Heart left ventricle (tissue), 16 donors: ENCODE data around the gene PXT1. TPM values are rescaled to one million over a fixed set of nuclear protein-coding genes. Genes with fewer than 3 reads are reported as not detected.
"Not testable (repeated sequence)": the region's sequence is repeated elsewhere in the genome, so short reads cannot be mapped to it uniquely, and the experiment has no call there.

ENCODE experiments used
- ATAC-seq, 4 donors: fragments of 200-7000 bp; cut with Tn5 transposase; one replicate each; pipeline ENCODE4 v1.9.1; 2020 to 2022; ENCODE audit warnings: moderate library complexity in 4 of 4, mild to moderate bottlenecking in 3 of 4, moderate number of reproducible peaks in 1 of 4
- DNase-seq, 5 donors: peaks; one replicate each; pipeline ENCODE4 v3.0.0-alpha.2; 2020
- H3K27ac ChIP-seq, 12 donors: fragments of 200-600 bp; sonication (generic) in 4 of 12; one replicate each; pipeline versions ENCODE4 v1.5.0 to v1.8.0; 2016 to 2022; ENCODE audit warnings: mild to moderate bottlenecking in 2 of 12
- H3K27me3 ChIP-seq, 9 donors: fragments of 200-600 bp; sonication (generic) in 2 of 9; one replicate each; pipeline versions ENCODE4 v1.5.1 to v1.8.0; 2016 to 2022; ENCODE audit warnings: mild to moderate bottlenecking in 3 of 9
- H3K36me3 ChIP-seq, 9 donors: fragments of 200-600 bp; sonication (generic) in 2 of 9; one replicate each; pipeline versions ENCODE4 v1.5.0 to v1.8.0; 2018 to 2022; ENCODE audit warnings: mild to moderate bottlenecking in 2 of 9
- H3K4me1 ChIP-seq, 12 donors: fragments of 200-600 bp; sonication (generic) in 4 of 12; one replicate each; pipeline versions ENCODE4 v1.5.0 to v1.8.0; 2016 to 2022; ENCODE audit warnings: mild to moderate bottlenecking in 3 of 12
- H3K4me3 ChIP-seq, 12 donors: fragments of 200-600 bp; sonication (generic) in 4 of 12; one replicate each; pipeline versions ENCODE4 v1.5.0 to v1.8.0; 2017 to 2022; ENCODE audit warnings: mild to moderate bottlenecking in 9 of 12, moderate library complexity in 4 of 12
- H3K9me3 ChIP-seq, 12 donors: fragments of 200-600 bp; sonication (generic) in 4 of 12; one replicate each; pipeline versions ENCODE4 v1.5.0 to v1.8.0; 2016 to 2022; ENCODE audit warnings: mild to moderate bottlenecking in 1 of 12
- POLR2A ChIP-seq, 2 donors: fragments of 450-650 bp; IDR thresholded peaks; one replicate each; pipeline ENCODE4 v1.6.1; 2017; ENCODE audit warnings: antibody characterized with exemption in 2 of 2, mild to moderate bottlenecking in 2 of 2, moderate library complexity in 2 of 2
- WGBS, 4 donors: extraction: QIAGEN DNeasy Blood & Tissue Kit in 2 of 4; methylation state at CpG; one replicate each; pipeline versions ENCODE4 v1.1.5 to v1.1.7; 2013 to 2018; 5-methylcytosine and 5-hydroxymethylcytosine counted together
- intact Hi-C, 10 donors: fragments of 100-400 bp; cut with DNase I; formaldehyde crosslinking; loops; one replicate each; pipeline versions ENCODE4 v1.11.1 to v1.14.2; 2022
- polyA plus RNA-seq, 2 donors: library from polyadenylated mRNA; stranded (reverse); fragments of 200-250 nt; gene quantifications; one replicate each; pipeline ENCODE4 v1.2.3, GENCODE V29; 2013
- total RNA-seq, 9 donors: library from RNA; depleted of rRNA in 2 of 9; stranded (reverse); fragments of >200 nt in 2 of 9; fragmentation: NEBNext Ultra II Directional in 3 of 9; extraction: Animal tissue kit (Norgen Biotek cat#: 25700) in 3 of 9; gene quantifications; one replicate each; pipeline versions ENCODE4 v1.1.0 to v1.2.4, GENCODE V29; 2016 to 2023
- TF ChIP-seq, protein P1 (sequence below), 12 donors: fragments of 200-600 bp; sonication (generic) in 4 of 12; IDR thresholded peaks; one replicate each; pipeline versions ENCODE4 v1.5.0 to v1.8.0; 2018 to 2022; ENCODE audit warnings: antibody characterized with exemption in 12 of 12, mild to moderate bottlenecking in 5 of 12
- donor health status: ischemic (EF 13 %, LVEDD 7.1; RV severe dilation, severe dysfunction).
- donor health status: healthy with polysubstance abuse.
- donor health status: DM: no; HTN: yes; CAD: no.
- donor health status: DM: no; HTN: no; CAD: no.
- donor health status: ischemic (EF 25% LVEDD 6.9; RV normal size, moderate dysfunction).
- donor health status: ischemic (EF 25% LVEDD 5.7; RV mildly dilated, moderate dysfunction).
- donor health status: healthy.
- donor health status: DM: yes; HTN: yes; CAD: no.
- donor health status: ischemic (EF 35%, LVEDD 5.7; RV mildly dilated, moderate dysfunction).
- donor health status: nonischemic (EF 11% LVEDD 7.7; RV severe dilation, severe dysfunction).
- donor health status: DM: yes; HTN: yes; CAD: no.
- donor health status: PGD.
- donor health status: ischemic (EF 29% LVEDD 5.4; RV normal size, mild dysfunction).
- donor health status: nonischemic (EF 23%, LVEDD 6.1; RV moderate dilation, normal function).

Gene PXT1
- total and polyA plus RNA-seq, 11 donors = 0.11 to 0.59 (median 0.32) TPM; not detected in 5

DNA sequence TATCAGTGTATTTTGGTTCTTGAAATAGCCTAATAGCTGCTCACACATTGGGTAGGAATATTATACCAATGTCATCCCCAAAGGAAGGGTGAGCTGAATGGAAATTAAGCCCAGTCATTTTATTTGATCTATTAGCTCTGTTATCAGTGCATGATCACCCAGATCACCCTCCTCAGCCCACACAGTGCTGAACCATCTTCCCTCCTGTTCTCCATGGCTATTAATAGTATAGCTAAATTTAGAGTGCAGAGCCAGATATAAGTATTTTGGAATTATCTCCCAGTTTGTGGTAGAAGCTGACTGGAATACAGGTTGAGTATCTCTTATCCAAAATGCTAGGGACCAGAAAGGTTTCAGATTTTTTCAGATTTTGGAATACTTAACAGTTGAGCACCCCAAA, 45.6 kb upstream of the PXT1 start:
- no peak for TF ChIP-seq POLR2A (IDR thresholded peaks at IDR 0.05)
- TF ChIP-seq, protein P1, sequence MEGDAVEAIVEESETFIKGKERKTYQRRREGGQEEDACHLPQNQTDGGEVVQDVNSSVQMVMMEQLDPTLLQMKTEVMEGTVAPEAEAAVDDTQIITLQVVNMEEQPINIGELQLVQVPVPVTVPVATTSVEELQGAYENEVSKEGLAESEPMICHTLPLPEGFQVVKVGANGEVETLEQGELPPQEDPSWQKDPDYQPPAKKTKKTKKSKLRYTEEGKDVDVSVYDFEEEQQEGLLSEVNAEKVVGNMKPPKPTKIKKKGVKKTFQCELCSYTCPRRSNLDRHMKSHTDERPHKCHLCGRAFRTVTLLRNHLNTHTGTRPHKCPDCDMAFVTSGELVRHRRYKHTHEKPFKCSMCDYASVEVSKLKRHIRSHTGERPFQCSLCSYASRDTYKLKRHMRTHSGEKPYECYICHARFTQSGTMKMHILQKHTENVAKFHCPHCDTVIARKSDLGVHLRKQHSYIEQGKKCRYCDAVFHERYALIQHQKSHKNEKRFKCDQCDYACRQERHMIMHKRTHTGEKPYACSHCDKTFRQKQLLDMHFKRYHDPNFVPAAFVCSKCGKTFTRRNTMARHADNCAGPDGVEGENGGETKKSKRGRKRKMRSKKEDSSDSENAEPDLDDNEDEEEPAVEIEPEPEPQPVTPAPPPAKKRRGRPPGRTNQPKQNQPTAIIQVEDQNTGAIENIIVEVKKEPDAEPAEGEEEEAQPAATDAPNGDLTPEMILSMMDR (IDR thresholded peaks at IDR 0.05) = no peak
- Histone ChIP-seq H3K27ac (peak overlapping the region in 2 of 12 donors; percentile 3 to 11), H3K36me3 (peaks cover 0 to 84% (median 57%) of the 10 kb centered on the region in 9 donors), H3K9me3 (no peaks in the 10 kb centered on the region), H3K4me1 (peaks cover 0 to 21% (median 15%) of the 10 kb centered on the region in 12 donors), H3K4me3 (no peak overlapping the region), H3K27me3 (no peaks in the 10 kb centered on the region)
- DNase-seq = no peak
- intact Hi-C loops = no loop called here
- ATAC-seq = peak; percentile 45 to 70 (median 60)

DNA sequence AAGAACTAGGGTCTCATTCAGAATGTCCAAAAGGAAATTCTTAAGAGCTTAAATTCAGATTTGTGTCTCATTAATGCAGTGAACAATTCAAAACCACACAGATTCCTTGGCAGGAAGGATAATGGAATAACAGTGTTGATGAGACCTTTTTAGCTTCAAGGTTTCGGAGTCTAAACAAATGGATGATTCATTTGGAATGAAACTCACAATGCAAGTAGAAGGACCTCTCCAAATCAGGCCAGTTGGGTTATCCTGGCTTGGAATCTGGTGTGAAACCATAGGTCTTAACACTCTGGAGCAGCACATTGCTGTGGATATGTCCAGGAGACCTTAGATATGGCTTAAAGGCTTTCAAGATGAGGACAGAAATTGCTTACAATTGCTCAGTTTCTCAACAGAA, 45.0 kb upstream of the PXT1 start:
- no peak for ATAC-seq
- peak overlapping the region in 2 of 12 donors; percentile 3 to 11 for H3K27ac ChIP-seq

GRCh38 chr6:36484736-36485135, 42.1 kb upstream of the PXT1 start:
- ATAC-seq = no peak
- Histone ChIP-seq H3K36me3 (peaks cover 0 to 94% (median 88%) of the 10 kb centered on the region in 9 donors), H3K27me3 (no peaks in the 10 kb centered on the region), H3K27ac (no peak overlapping the region), H3K9me3 (no peaks in the 10 kb centered on the region), H3K4me3 (no peak overlapping the region), H3K4me1 (peaks cover 0 to 21% (median 12%) of the 10 kb centered on the region in 12 donors)
- 89 to 92% (median 90%) methylated on average over 5 of the region's 5 CpGs for whole genome bisulfite sequencing, 4 donors
- intact Hi-C loops = no loop called here
- no peak for DNase-seq
- no peak for TF ChIP-seq POLR2A (IDR thresholded peaks at IDR 0.05)
- TF ChIP-seq, protein P1 (IDR thresholded peaks at IDR 0.05) = no peak

More for the DNA sequence above, 45.0 kb upstream of the PXT1 start:
- DNase-seq = no peak
- Histone ChIP-seq H3K4me3 (no peak overlapping the region), H3K36me3 (peaks cover 0 to 87% (median 60%) of the 10 kb centered on the region in 9 donors), H3K9me3 (no peaks in the 10 kb centered on the region), H3K4me1 (peaks cover 0 to 21% (median 14%) of the 10 kb centered on the region in 12 donors), H3K27me3 (no peaks in the 10 kb centered on the region)
- TF ChIP-seq POLR2A (IDR thresholded peaks at IDR 0.05) = no peak
- TF ChIP-seq, protein P1 (IDR thresholded peaks at IDR 0.05) = no peak
- intact Hi-C loops = no loop called here
- 92 to 100% (median 99%) methylated on average over 1 of the region's 1 CpG for WGBS, 4 donors

DNA sequence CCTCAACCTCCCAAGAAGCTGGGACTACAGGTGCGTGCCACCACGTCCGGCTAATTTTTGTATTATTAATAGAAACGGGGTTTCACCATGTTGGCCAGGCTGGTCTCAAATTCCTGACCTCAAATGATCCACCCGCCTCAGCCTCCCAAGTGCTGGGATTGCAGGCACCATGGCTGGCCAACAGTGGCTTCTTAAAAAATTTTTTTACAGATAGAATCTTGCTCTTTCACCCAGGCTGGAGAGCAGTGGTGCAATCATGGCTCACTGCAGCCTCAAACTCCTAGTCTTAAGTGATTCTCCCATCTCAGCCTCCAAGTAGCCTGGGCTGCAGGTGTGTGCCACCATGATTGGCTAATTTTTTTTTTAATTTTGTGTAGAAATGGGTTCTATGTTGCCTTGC, 40.7 kb upstream of the PXT1 start:
- H3K27me3 ChIP-seq, intact Hi-C loops, DNase-seq, H3K27ac ChIP-seq, ATAC-seq, H3K9me3 ChIP-seq, H3K4me3 ChIP-seq: not testable (repeated sequence)
- WGBS, 4 donors = 83 to 94% (median 91%) methylated on average over 5 of the region's 5 CpGs
- peaks cover 0 to 12% (median 6%) of the 10 kb centered on the region in 12 donors for H3K4me1 ChIP-seq
- peaks cover 0 to 95% (median 92%) of the 10 kb centered on the region in 9 donors for H3K36me3 ChIP-seq

- 90 to 100% (median 94%) methylated on average over 1 of the region's 1 CpG for WGBS, 4 donors
- Histone ChIP-seq H3K36me3 (peaks cover 0 to 85% (median 73%) of the 10 kb centered on the region in 9 donors), H3K27ac (no peak overlapping the region), H3K4me3 (no peak overlapping the region), H3K9me3 (no peaks in the 10 kb centered on the region), H3K27me3 (no peaks in the 10 kb centered on the region), H3K4me1 (peaks cover 0 to 9% (median 0%) of the 10 kb centered on the region in 12 donors)
- intact Hi-C loops = no loop called here
- ATAC-seq = no peak
- TF ChIP-seq, protein P1 (IDR thresholded peaks at IDR 0.05) = no peak
- no peak for TF ChIP-seq POLR2A (IDR thresholded peaks at IDR 0.05)
- DNase-seq = no peak
These were observed 36.6 kb upstream of the PXT1 start for GRCh38 chr6:36479256-36479655.
